ENCODE measurements around the gene MACROD2. TPM values are rescaled to one million over a fixed set of nuclear protein-coding genes. Genes with fewer than 3 reads are reported as not detected.

The MACROD2 gene
- polyA plus RNA-seq, 1 donor from 2014 or later: 23.2 TPM

- Histone ChIP-seq H4K20me1 (ENCODE audit: insufficient read depth) (no peaks in the 10 kb centered on the region), H3K4me2 (ENCODE audit: low read length) (no peak overlapping the region), H3K9me3 (ENCODE audit: low read length) (no peaks in the 10 kb centered on the region), H3K27ac (ENCODE audit: low read length) (no peak overlapping the region), H3K9me2 (ENCODE audit: insufficient read depth, low read length) (no peaks in the 10 kb centered on the region), H3F3A (ENCODE audit: insufficient read depth, low read length, poor library complexity, severe bottlenecking) (no peaks in the 10 kb centered on the region), H3K36me3 (ENCODE audit: insufficient read depth, low read length) (no peaks in the 10 kb centered on the region), H3K27me3 (ENCODE audit: insufficient read depth, low read depth, low read length) (no peaks in the 10 kb centered on the region), H2AFZ (ENCODE audit: low read depth, low read length) (no peak overlapping the region), H3K79me2 (replicated peaks; ENCODE audit: insufficient read depth, low read length) (no peaks in the 10 kb centered on the region), H3K9ac (ENCODE audit: low read length) (no peak overlapping the region), H3K4me3 (ENCODE audit: low read length) (no peak overlapping the region)
- TF ChIP-seq RAD21 (conservative IDR thresholded peaks at IDR 0.05) (no peak), EP300 (conservative IDR thresholded peaks at IDR 0.05; ENCODE audit: poor library complexity, severe bottlenecking) (no peak), POLR2AphosphoS5 (IDR thresholded peaks at IDR 0.05) (no peak), EZH2 (IDR thresholded peaks at IDR 0.05; ENCODE audit: borderline replicate concordance, insufficient read depth, low read length, poor library complexity, severe bottlenecking) (no peak), TAF1 (IDR thresholded peaks at IDR 0.05; ENCODE audit: low read depth) (no peak)
- TF ChIP-seq, protein P1, sequence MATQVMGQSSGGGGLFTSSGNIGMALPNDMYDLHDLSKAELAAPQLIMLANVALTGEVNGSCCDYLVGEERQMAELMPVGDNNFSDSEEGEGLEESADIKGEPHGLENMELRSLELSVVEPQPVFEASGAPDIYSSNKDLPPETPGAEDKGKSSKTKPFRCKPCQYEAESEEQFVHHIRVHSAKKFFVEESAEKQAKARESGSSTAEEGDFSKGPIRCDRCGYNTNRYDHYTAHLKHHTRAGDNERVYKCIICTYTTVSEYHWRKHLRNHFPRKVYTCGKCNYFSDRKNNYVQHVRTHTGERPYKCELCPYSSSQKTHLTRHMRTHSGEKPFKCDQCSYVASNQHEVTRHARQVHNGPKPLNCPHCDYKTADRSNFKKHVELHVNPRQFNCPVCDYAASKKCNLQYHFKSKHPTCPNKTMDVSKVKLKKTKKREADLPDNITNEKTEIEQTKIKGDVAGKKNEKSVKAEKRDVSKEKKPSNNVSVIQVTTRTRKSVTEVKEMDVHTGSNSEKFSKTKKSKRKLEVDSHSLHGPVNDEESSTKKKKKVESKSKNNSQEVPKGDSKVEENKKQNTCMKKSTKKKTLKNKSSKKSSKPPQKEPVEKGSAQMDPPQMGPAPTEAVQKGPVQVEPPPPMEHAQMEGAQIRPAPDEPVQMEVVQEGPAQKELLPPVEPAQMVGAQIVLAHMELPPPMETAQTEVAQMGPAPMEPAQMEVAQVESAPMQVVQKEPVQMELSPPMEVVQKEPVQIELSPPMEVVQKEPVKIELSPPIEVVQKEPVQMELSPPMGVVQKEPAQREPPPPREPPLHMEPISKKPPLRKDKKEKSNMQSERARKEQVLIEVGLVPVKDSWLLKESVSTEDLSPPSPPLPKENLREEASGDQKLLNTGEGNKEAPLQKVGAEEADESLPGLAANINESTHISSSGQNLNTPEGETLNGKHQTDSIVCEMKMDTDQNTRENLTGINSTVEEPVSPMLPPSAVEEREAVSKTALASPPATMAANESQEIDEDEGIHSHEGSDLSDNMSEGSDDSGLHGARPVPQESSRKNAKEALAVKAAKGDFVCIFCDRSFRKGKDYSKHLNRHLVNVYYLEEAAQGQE (IDR thresholded peaks at IDR 0.05; ENCODE audit: borderline replicate concordance): no peak
Observed at GRCh38 chr20:15364781-15365180, 1369.5 kb downstream of the MACROD2 start.

- no peaks in the 10 kb centered on the region for H3F3A ChIP-seq (ENCODE audit: insufficient read depth, low read length, poor library complexity, severe bottlenecking)
- H3K36me3 ChIP-seq (ENCODE audit: insufficient read depth, low read length): no peaks in the 10 kb centered on the region
- no peaks in the 10 kb centered on the region for H4K20me1 ChIP-seq (ENCODE audit: insufficient read depth)
- H3K4me3 ChIP-seq (ENCODE audit: low read length): no peak overlapping the region
- no peak overlapping the region for H3K9ac ChIP-seq (ENCODE audit: low read length)
- no peak overlapping the region for H3K4me2 ChIP-seq (ENCODE audit: low read length)
- H3K79me2 ChIP-seq (replicated peaks; ENCODE audit: insufficient read depth, low read length): no peaks in the 10 kb centered on the region
- TF ChIP-seq SMC3 (conservative IDR thresholded peaks at IDR 0.05; ENCODE audit: poor library complexity): no peak
- H2AFZ ChIP-seq (ENCODE audit: low read depth, low read length): no peak overlapping the region
- no peaks in the 10 kb centered on the region for H3K9me3 ChIP-seq (ENCODE audit: low read length)
- no peak overlapping the region for H3K27ac ChIP-seq (ENCODE audit: low read length)
- H3K27me3 ChIP-seq (ENCODE audit: insufficient read depth, low read depth, low read length): no peaks in the 10 kb centered on the region
- no peaks in the 10 kb centered on the region for H3K9me2 ChIP-seq (ENCODE audit: insufficient read depth, low read length)
Observed at GRCh38 chr20:15370370-15370769, 1375.1 kb downstream of the MACROD2 start.

GRCh38 chr20:15374682-15375081 is 1379.4 kb downstream of the MACROD2 start:
- no peaks in the 10 kb centered on the region for H3K36me3 ChIP-seq (ENCODE audit: insufficient read depth, low read length)
- H3K9me3 ChIP-seq (ENCODE audit: low read length): no peaks in the 10 kb centered on the region
- TF ChIP-seq, protein P1 (IDR thresholded peaks at IDR 0.05; ENCODE audit: borderline replicate concordance): no peak
- TF ChIP-seq MXI1 (conservative IDR thresholded peaks at IDR 0.05; ENCODE audit: poor library complexity, severe bottlenecking) (no peak), RAD21 (conservative IDR thresholded peaks at IDR 0.05) (no peak), EZH2 (IDR thresholded peaks at IDR 0.05; ENCODE audit: borderline replicate concordance, insufficient read depth, low read length, poor library complexity, severe bottlenecking) (no peak), POLR2AphosphoS5 (IDR thresholded peaks at IDR 0.05) (no peak), SMC3 (conservative IDR thresholded peaks at IDR 0.05; ENCODE audit: poor library complexity) (no peak), TAF1 (IDR thresholded peaks at IDR 0.05; ENCODE audit: low read depth) (no peak)
- H3K4me3 ChIP-seq (ENCODE audit: low read length): no peak overlapping the region
- no peaks in the 10 kb centered on the region for H3K27me3 ChIP-seq (ENCODE audit: insufficient read depth, low read depth, low read length)
- no peak overlapping the region for H3K4me2 ChIP-seq (ENCODE audit: low read length)
- H2AFZ ChIP-seq (ENCODE audit: low read depth, low read length): no peak overlapping the region
- H3K79me2 ChIP-seq (replicated peaks; ENCODE audit: insufficient read depth, low read length): no peaks in the 10 kb centered on the region
- H3F3A ChIP-seq (ENCODE audit: insufficient read depth, low read length, poor library complexity, severe bottlenecking): no peaks in the 10 kb centered on the region
- no peak overlapping the region for H3K9ac ChIP-seq (ENCODE audit: low read length)
- no peaks in the 10 kb centered on the region for H4K20me1 ChIP-seq (ENCODE audit: insufficient read depth)
- no peak overlapping the region for H3K27ac ChIP-seq (ENCODE audit: low read length)
- no peaks in the 10 kb centered on the region for H3K9me2 ChIP-seq (ENCODE audit: insufficient read depth, low read length)
